Measurements from ENCODE around the gene DHDDS.

- TF ChIP-seq CTCF (IDR thresholded peaks at IDR 0.05) (no peak), POLR2AphosphoS5 (IDR thresholded peaks at IDR 0.05) (no peak), POLR2A (IDR thresholded peaks at IDR 0.05) (no peak)
These were observed 27.5 kb upstream of the DHDDS start for GRCh38 chr1:26404641-26405040.

All from prostate gland (tissue), 2 donors.